Neural crest cell (in vitro differentiated cells): ENCODE data around the gene WDR53. TPM values are rescaled to one million over a fixed set of nuclear protein-coding genes. Genes with fewer than 3 reads are reported as not detected.
"Not testable (repeated sequence)": the region's sequence is repeated elsewhere in the genome, so short reads cannot be mapped to it uniquely, and the experiment has no call there.

Experiments used
- DNase-seq: peaks from one replicate; pipeline ENCODE4 v3.0.0; 2021; ENCODE audit warnings: low read depth, mixed read lengths, low spot score
- H3K27ac Mint-ChIP-seq: one replicate; pipeline ENCODE4 v1.8.0; 2021; ENCODE audit warnings: mild to moderate bottlenecking, mixed read lengths; ENCODE audit not compliant: unreplicated experiment
- H3K27me3 Mint-ChIP-seq: 2 replicates; pipeline ENCODE4 v1.8.0; 2021; ENCODE audit warnings: low read depth, mild to moderate bottlenecking, mixed read lengths
- H3K36me3 Mint-ChIP-seq: 2 replicates; pipeline ENCODE4 v1.8.0; 2021; ENCODE audit warnings: low read depth, mild to moderate bottlenecking, mixed read lengths
- H3K4me1 Mint-ChIP-seq: 2 replicates; pipeline ENCODE4 v1.8.0; 2021; ENCODE audit warnings: mixed read lengths
- H3K4me3 Mint-ChIP-seq: one replicate; pipeline ENCODE4 v1.8.0; 2021; ENCODE audit warnings: mild to moderate bottlenecking, mixed read lengths
- H3K9me3 Mint-ChIP-seq: 2 replicates; pipeline ENCODE4 v1.8.0; 2021; ENCODE audit warnings: mixed read lengths
- total RNA-seq: library from RNA; stranded (reverse); gene quantifications from 2 replicates; pipeline ENCODE4 v1.2.1, GENCODE V29; 2021
- TF ChIP-seq, protein P1 (sequence below): fragments of 200-600 bp; sonication (generic); conservative IDR thresholded peaks from 2 replicates; pipeline ENCODE4 v1.5.0; 2021; ENCODE audit warnings: antibody characterized with exemption, mild to moderate bottlenecking

WDR53 gene
- total RNA-seq, 1 donor from 2014 or later = 16.1 TPM

DNA sequence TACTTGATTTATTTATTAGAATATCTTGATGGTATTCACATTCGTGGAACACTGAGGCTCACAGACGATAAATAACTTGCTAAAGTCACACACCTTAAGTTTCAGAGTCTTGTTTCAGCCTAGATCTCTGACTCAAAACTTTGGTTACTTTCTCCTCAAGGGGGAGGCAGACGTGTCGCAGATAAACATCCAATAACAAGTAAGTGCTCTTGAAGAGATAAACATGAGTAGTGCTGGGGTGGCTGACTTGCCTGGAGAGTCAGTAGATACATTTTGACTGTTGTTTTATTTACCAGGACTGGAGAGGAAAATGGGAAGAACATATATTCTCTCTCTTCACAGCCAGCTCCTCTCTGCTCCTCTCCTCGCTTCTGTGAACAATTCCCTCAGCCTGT, 31.4 kb upstream of the WDR53 start:
- TF ChIP-seq, protein P1, sequence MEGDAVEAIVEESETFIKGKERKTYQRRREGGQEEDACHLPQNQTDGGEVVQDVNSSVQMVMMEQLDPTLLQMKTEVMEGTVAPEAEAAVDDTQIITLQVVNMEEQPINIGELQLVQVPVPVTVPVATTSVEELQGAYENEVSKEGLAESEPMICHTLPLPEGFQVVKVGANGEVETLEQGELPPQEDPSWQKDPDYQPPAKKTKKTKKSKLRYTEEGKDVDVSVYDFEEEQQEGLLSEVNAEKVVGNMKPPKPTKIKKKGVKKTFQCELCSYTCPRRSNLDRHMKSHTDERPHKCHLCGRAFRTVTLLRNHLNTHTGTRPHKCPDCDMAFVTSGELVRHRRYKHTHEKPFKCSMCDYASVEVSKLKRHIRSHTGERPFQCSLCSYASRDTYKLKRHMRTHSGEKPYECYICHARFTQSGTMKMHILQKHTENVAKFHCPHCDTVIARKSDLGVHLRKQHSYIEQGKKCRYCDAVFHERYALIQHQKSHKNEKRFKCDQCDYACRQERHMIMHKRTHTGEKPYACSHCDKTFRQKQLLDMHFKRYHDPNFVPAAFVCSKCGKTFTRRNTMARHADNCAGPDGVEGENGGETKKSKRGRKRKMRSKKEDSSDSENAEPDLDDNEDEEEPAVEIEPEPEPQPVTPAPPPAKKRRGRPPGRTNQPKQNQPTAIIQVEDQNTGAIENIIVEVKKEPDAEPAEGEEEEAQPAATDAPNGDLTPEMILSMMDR = no peak
- Mint-ChIP-seq H3K4me1 (peaks cover 3% of the 10 kb centered on the region), H3K4me3 (no peak overlapping the region), H3K27ac (no peak overlapping the region), H3K27me3 (peaks cover 5% of the 10 kb centered on the region), H3K36me3 (no peaks in the 10 kb centered on the region), H3K9me3 (no peaks in the 10 kb centered on the region)
- DNase-seq = no peak

DNA sequence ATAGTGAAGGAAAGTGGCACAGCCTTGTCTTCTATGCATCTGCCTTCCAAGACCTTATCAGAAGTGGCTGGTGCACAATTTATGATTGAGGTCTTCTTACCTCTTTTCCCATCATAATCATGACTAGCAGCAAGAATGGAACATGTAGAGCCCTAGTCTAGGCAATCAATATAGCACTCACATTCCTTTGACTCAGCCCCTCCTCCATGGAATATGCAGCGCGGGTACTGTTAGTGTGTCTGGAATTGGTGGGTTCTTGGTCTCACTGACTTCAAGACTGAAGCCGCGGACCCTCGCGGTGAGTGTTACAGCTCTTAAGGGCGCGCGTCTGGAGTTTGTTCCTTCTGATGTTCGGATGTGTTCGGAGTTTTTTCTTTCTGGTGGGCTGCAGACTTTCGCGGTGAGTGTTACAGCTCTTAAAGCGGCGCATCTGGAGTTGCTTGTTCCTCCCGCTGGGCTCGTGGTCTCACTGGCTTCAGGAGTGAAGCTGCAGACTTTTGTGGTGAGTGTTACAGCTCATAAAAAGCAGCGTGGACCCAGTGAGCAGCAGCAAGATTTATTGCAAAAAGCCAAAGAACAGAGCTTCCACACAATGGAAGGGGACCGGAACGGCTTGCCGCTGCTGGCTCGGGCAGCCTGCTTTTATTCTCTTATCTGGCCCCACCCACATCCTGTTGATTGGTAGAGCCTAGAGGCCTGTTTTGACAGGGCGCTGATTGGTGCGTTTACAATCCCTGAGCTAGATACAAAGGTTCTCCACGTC, 29.8 kb upstream of the WDR53 start:
- DNase-seq, H3K27me3 Mint-ChIP-seq, H3K4me3 Mint-ChIP-seq, H3K36me3 Mint-ChIP-seq, H3K9me3 Mint-ChIP-seq, H3K4me1 Mint-ChIP-seq: not testable (repeated sequence)
- peak overlapping the region; percentile 32 for H3K27ac Mint-ChIP-seq

DNA sequence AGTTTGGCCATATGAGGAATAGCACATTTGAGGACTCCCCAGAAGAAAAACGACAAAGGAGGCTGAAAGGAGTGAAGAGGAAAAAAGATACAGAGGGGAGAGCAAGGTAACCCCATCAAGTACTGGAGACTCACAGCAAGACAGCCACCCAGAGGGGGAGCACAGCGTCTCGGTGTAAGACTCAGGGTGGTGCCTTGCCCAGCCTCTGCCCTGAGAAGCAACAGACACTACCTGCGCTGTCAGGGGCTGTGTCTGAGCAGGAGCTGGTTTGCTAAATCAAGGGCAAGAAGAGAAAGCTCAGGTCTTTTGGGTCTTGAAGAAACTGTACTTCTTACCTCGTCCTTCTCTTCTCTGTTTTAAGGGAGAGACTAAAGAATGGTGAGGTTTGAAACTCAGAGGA, 28.0 kb upstream of the WDR53 start:
- TF ChIP-seq, protein P1 = no peak
- Mint-ChIP-seq H3K4me3 (no peak overlapping the region), H3K4me1 (peaks cover 3% of the 10 kb centered on the region), H3K27ac (no peak overlapping the region), H3K27me3 (peaks cover 5% of the 10 kb centered on the region), H3K36me3 (no peaks in the 10 kb centered on the region), H3K9me3 (no peaks in the 10 kb centered on the region)
- DNase-seq = no peak

DNA sequence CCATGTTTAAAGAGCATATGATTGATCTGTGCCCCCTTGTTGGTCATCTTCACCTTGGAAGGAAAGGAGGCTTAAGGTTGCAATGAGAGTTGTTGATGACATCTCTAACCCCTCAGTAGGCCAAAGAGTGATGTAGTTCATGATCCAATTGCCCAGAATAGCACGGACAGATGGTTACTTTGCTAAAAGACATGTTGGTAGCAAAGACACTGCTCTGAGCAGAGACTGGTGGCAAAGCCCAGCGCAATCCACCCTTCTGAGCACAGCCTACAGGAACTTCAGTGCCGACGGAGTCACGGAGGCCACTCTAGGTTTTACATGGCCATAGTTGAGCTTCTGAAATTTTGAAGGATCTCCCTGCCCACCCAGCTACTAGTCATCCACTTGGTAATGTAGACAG, 21.9 kb upstream of the WDR53 start:
- Mint-ChIP-seq H3K4me1 (no peaks in the 10 kb centered on the region), H3K27me3 (no peaks in the 10 kb centered on the region), H3K36me3 (no peaks in the 10 kb centered on the region), H3K9me3 (no peaks in the 10 kb centered on the region), H3K4me3 (no peak overlapping the region), H3K27ac (no peak overlapping the region)
- TF ChIP-seq, protein P1 = no peak
- DNase-seq = no peak

DNA sequence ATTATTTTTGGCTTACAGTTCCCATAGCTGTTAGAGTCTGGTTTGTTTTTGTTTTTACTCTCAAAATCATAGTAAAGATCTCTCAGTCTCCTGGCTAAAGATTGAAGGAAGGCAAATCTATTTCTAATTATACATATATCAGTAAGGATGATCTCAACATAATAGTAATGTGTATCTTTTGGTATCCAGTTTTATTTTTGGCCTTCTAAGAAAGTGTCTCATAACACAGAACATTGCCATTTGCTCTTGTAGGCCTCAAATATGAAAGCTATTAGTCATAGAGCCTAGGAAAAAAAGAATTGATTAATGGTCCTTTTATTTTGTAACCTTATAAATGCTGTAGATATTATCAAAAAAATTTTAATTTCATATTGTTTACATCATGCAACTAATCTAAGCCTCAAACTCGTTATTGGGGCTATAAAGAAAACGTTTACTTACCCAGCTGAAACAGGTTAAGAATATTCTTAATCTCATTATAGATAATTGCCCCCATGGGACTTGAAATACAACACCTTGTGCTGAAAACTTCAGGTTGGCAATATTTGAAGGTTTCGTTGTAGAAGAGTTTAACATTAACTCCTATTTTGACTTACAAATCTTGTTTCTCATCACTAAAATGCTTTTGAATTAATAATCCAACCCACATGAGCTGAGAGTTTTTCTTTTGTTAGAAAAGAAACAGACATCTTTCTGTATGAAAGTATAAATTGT, 16.8 kb upstream of the WDR53 start:
- no peak overlapping the region for H3K27ac Mint-ChIP-seq
- no peaks in the 10 kb centered on the region for H3K4me1 Mint-ChIP-seq
- H3K9me3 Mint-ChIP-seq = no peaks in the 10 kb centered on the region
- no peak overlapping the region for H3K4me3 Mint-ChIP-seq
- DNase-seq = no peak
- no peaks in the 10 kb centered on the region for H3K27me3 Mint-ChIP-seq
- H3K36me3 Mint-ChIP-seq = peaks cover 4% of the 10 kb centered on the region
- TF ChIP-seq, protein P1 = no peak

DNA sequence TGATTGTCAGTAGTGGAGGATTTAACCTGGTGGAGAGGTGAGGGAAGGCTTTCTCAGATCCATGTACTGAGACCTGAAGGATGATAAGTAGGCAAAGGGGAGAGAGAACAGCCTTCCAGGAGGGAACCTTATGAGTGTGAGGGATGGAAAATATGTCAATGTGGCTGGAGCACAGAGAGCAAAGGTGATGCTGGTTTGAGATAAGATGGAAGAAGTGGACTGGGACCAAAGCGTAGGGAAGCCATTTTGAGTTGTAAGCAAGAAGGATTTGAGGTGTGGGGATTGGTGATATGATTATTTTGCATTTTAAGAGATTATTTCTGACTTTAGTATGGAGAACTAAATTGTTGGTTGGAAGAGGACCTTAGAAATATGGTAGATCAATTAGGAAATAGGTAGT, 4.0 kb upstream of the WDR53 start:
- Mint-ChIP-seq H3K27ac (no peak overlapping the region), H3K27me3 (no peaks in the 10 kb centered on the region), H3K36me3 (no peaks in the 10 kb centered on the region), H3K9me3 (no peaks in the 10 kb centered on the region), H3K4me1 (peaks cover 21% of the 10 kb centered on the region), H3K4me3 (no peak overlapping the region)
- TF ChIP-seq, protein P1 = no peak
- no peak for DNase-seq

DNA sequence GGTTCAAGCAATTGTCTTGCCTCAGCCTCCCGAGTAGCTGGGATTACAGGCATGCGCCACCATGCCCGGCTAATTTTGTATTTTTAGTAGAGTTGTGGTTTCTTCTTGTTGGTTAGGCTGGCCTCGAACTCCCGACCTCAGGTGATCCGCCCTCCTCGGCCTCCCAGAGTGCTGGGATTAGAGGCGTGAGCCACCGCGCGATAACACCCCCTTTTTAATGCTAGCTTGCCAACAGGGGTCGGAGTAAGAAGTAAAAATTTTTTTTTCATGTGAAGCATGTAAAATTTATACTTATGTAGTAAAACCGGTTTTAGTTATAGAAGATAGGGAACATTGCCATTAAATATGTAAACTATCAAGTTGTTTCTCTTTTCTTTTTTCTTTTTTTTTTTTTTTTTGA, 2.0 kb upstream of the WDR53 start:
- not testable (repeated sequence) for H3K36me3 Mint-ChIP-seq, H3K9me3 Mint-ChIP-seq, DNase-seq, H3K27me3 Mint-ChIP-seq, H3K27ac Mint-ChIP-seq
- peaks cover 26% of the 10 kb centered on the region for H3K4me1 Mint-ChIP-seq
- H3K4me3 Mint-ChIP-seq = peak overlapping the region; percentile 91
